OCI-LY7 (cell line): ENCODE results near the gene GBX2.

Experiments used
- CTCF ChIP-seq: fragments of 200-600 bp; sonication (generic); conservative IDR thresholded peaks from 2 replicates; pipeline ENCODE4 v1.5.1; 2014; ENCODE audit warnings: mild to moderate bottlenecking, antibody characterized with exemption, low read length, moderate library complexity, mixed read lengths
- EZH2phosphoT487 ChIP-seq: fragments of 200-600 bp; sonication (generic); IDR thresholded peaks from 2 replicates; pipeline ENCODE4 v1.6.1; 2018; ENCODE audit warnings: low read depth, borderline replicate concordance, mild to moderate bottlenecking, mixed run types, antibody characterized with exemption, low read length, moderate library complexity, mixed read lengths

GRCh38 chr2:236158969-236159777, 9.0 kb downstream of the GBX2 start:
- TF ChIP-seq CTCF (no peak), EZH2phosphoT487 (no peak)
